K562 (cell line): ENCODE measurements around the gene ROBO2. TPM values are rescaled to one million over a fixed set of nuclear protein-coding genes. Genes with fewer than 3 reads are reported as not detected.

ENCODE experiments used
- ATAC-seq: fragments of 200-7000 bp; cut with Tn5 transposase; 3 replicates; pipeline ENCODE4 v1.9.1; 2020; ENCODE audit warnings: moderate library complexity
- BruUV-seq: library from RNA; stranded (reverse); fragments of 400-500 nt; replicated peaks from 2 replicates; lab custom pipeline; 2021; lab: Mats Ljungman, UMichigan
- CTCF ChIA-PET: fragments of 300-600 bp; formaldehyde crosslinking; extraction: SDS; loops from one replicate; lab custom pipeline; 2021; ENCODE audit warnings: low intra/inter-chr PET ratio; lab: Yijun Ruan, JAX
- POLR2A ChIA-PET: fragments of 300-600, 350-650 bp; sonication (Branson Sonifier 250); formaldehyde crosslinking; extraction: SDS; loops from one replicate; lab custom pipeline; 2021; ENCODE audit warnings: antibody characterized with exemption, inconsistent platforms; lab: Yijun Ruan, JAX
- DNase-seq, 4 experiments: peaks; one replicate each; pipeline versions ENCODE4 v3.0.0 to v3.0.0-alpha.2; 2011 to 2018; ENCODE audit warnings: low spot score in 3 of 4, mixed read lengths in 3 of 4; ENCODE audit errors: extremely low read depth in 1 of 4
- FAIRE-seq: peaks from 2 replicates; lab custom pipeline; 2011; peaks lifted over from hg19 to GRCh38; lab: Jason Lieb, UNC
- H2AFZ ChIP-seq: 2 replicates; pipeline ENCODE4 v1.6.0; 2011; ENCODE audit warnings: low read depth, low read length, control low read depth, inconsistent platforms
- H3K27ac ChIP-seq: fragments of 200-600 bp; 3 replicates; pipeline ENCODE4 v1.8.0; 2011; ENCODE audit warnings: low read depth, mild to moderate bottlenecking, control low read depth, inconsistent platforms, low read length, moderate library complexity, mixed read lengths; ENCODE audit errors: extremely low read depth
- H3K27me3 ChIP-seq, 2 experiments: fragments of 300-600 bp in 1 of 2; 2 replicates in 1 of 2; 3 replicates in 1 of 2; pipeline versions ENCODE4 v1.6.0 to v1.8.0; 2011; ENCODE audit warnings: inconsistent platforms in 2 of 2, low read length in 2 of 2, mild to moderate bottlenecking in 1 of 2, mixed read lengths in 1 of 2, moderate library complexity in 1 of 2; ENCODE audit not compliant: control insufficient read depth in 2 of 2, insufficient read depth in 2 of 2
- H3K36me3 ChIP-seq: fragments of 300-600 bp; 3 replicates; pipeline ENCODE4 v1.8.0; 2011; ENCODE audit warnings: mild to moderate bottlenecking, low read length, inconsistent platforms; ENCODE audit not compliant: control insufficient read depth, insufficient read depth
- H3K4me1 ChIP-seq, 2 experiments: fragments of 200-600 bp in 1 of 2; replicated peaks in 1 of 2; 2 replicates in 1 of 2; 3 replicates in 1 of 2; pipeline versions ENCODE4 v1.5.1 to v1.8.0; 2011; ENCODE audit warnings: inconsistent platforms in 2 of 2, low read length in 2 of 2, mild to moderate bottlenecking in 1 of 2, mixed read lengths in 1 of 2, moderate library complexity in 1 of 2; ENCODE audit not compliant: control insufficient read depth in 2 of 2, insufficient read depth in 2 of 2
- H3K4me2 ChIP-seq: 2 replicates; pipeline ENCODE4 v1.6.1; 2011; ENCODE audit warnings: low read length, control low read depth, inconsistent platforms, mixed read lengths; ENCODE audit not compliant: insufficient read depth
- H3K4me3 ChIP-seq: fragments of 200-600 bp; sonication (generic), shearing (Covaris generic); 2 replicates; pipeline ENCODE4 v1.5.1; 2016; ENCODE audit warnings: control low read depth, inconsistent platforms
- H3K79me2 ChIP-seq: fragments of 200-600 bp; 3 replicates; pipeline ENCODE4 v1.8.0; 2011; ENCODE audit warnings: low read length, inconsistent platforms; ENCODE audit not compliant: control insufficient read depth, insufficient read depth
- H3K9ac ChIP-seq, 2 experiments: 2 replicates each; pipeline versions ENCODE4 v1.6.0 to v1.6.1; 2011; ENCODE audit warnings: low read depth in 2 of 2, low read length in 2 of 2, control low read depth in 1 of 2, inconsistent platforms in 1 of 2, mild to moderate bottlenecking in 1 of 2, mixed read lengths in 1 of 2; ENCODE audit not compliant: insufficient read depth in 1 of 2
- H3K9me1 ChIP-seq: one replicate; pipeline ENCODE4 v1.6.0; 2011; ENCODE audit warnings: inconsistent platforms, mild to moderate bottlenecking, low read length, moderate library complexity; ENCODE audit not compliant: control insufficient read depth, insufficient read depth
- H3K9me3 ChIP-seq: replicated peaks from 2 replicates; pipeline ENCODE4 v1.5.1; 2011; ENCODE audit warnings: low read depth, low read length, inconsistent platforms; ENCODE audit not compliant: control insufficient read depth, insufficient read depth
- H4K20me1 ChIP-seq: replicated peaks from 2 replicates; pipeline ENCODE4 v1.6.1; 2011; ENCODE audit warnings: low read length, inconsistent platforms, mixed read lengths; ENCODE audit not compliant: control insufficient read depth, insufficient read depth
- ARHGAP35 ChIP-seq: fragments of 450-650 bp; IDR thresholded peaks from 2 replicates; pipeline ENCODE4 v1.6.1; 2018; ENCODE audit not compliant: partially characterized antibody
- GABPA ChIP-seq: fragments of 200-800 bp; sonication (Bioruptor generic); conservative IDR thresholded peaks from 2 replicates; pipeline ENCODE4 v1.6.1; 2016; ENCODE audit warnings: low read depth, missing genetic modification characterization, missing compliant biosample characterization
- IFI16 ChIP-seq: fragments of 250-450 bp; sonication (Bioruptor Pico); IDR thresholded peaks from 2 replicates; pipeline ENCODE4 v2.1.2; 2022; ENCODE audit warnings: mild to moderate bottlenecking, inconsistent platforms
- JUN ChIP-seq, 2 experiments: sonication (generic) in 1 of 2; formaldehyde crosslinking in 1 of 2; IDR thresholded peaks; 2 replicates each; pipeline versions ENCODE4 v1.6.1 to v1.8.0; 2012 to 2022; ENCODE audit warnings: borderline replicate concordance in 2 of 2, mild to moderate bottlenecking in 2 of 2, improper control_type of control experiment in 1 of 2, low read depth in 1 of 2, low read length in 1 of 2, missing genetic modification reagents in 1 of 2
- NCOA4 ChIP-seq: fragments of 450-650 bp; IDR thresholded peaks from 2 replicates; pipeline ENCODE4 v1.6.1; 2018; ENCODE audit warnings: mild to moderate bottlenecking; ENCODE audit not compliant: partially characterized antibody
- NONO ChIP-seq, 2 experiments: fragments of 200-400 bp in 1 of 2; fragments of 450-650 bp in 1 of 2; formaldehyde crosslinking in 1 of 2; IDR thresholded peaks; 2 replicates each; pipeline ENCODE4 v1.6.1; 2017; ENCODE audit warnings: low read depth in 2 of 2, mild to moderate bottlenecking in 2 of 2, moderate library complexity in 2 of 2, low read length in 1 of 2
- PHF21A ChIP-seq: fragments of 450-650 bp; IDR thresholded peaks from 2 replicates; pipeline ENCODE4 v1.6.1; 2017; ENCODE audit warnings: low read depth, borderline replicate concordance
- PHF8 ChIP-seq: fragments of 200-600 bp; sonication (generic); IDR thresholded peaks from 2 replicates; pipeline ENCODE4 v1.6.1; 2012; ENCODE audit warnings: mixed run types, mild to moderate bottlenecking, inconsistent platforms, low read length, moderate library complexity, borderline replicate concordance
- PTRF ChIP-seq: fragments of 450-650 bp; IDR thresholded peaks from 2 replicates; pipeline ENCODE4 v1.6.1; 2016; ENCODE audit warnings: mild to moderate bottlenecking, missing genetic modification characterization, missing compliant biosample characterization
- ZBTB1 ChIP-seq: sonication (generic); formaldehyde crosslinking; IDR thresholded peaks from 2 replicates; pipeline ENCODE4 v1.8.1; 2023; ENCODE audit warnings: missing genetic modification reagents, low read depth, mild to moderate bottlenecking, borderline replicate concordance
- ZBTB17 ChIP-seq: fragments of 450-650 bp; formaldehyde crosslinking; IDR thresholded peaks from 2 replicates; pipeline ENCODE4 v1.4.0; 2020; ENCODE audit warnings: mild to moderate bottlenecking
- WGBS: fragments of 100-300 bp; shearing (Covaris generic); methylation state at CpG from one replicate; pipeline ENCODE4 v1.1.6; 2016; ENCODE audit warnings: low coverage, mixed read lengths; ENCODE audit not compliant: insufficient coverage; ENCODE audit errors: missing lambda C conversion rate; 5-methylcytosine and 5-hydroxymethylcytosine counted together
- in situ Hi-C: fragments of 300-500 bp; cut with MboI; formaldehyde crosslinking; loops from 4 replicates; pipeline ENCODE4 v1.15.0; 2018; ENCODE audit warnings: inconsistent platforms, mixed read lengths
- intact Hi-C: fragments of 100-400 bp; cut with micrococcal nuclease; formaldehyde crosslinking; loops from 2 replicates; pipeline ENCODE4 v1.14.2; 2022
- polyA plus RNA-seq, 8 experiments: library from polyadenylated mRNA; depleted of rRNA in 4 of 8; stranded (reverse) in 5 of 8; unstranded in 3 of 8; fragments of >200 nt; fragmentation: Nextera tagmentation in 2 of 8; fragmentation: Illumina TruSeq in 1 of 8; extraction: Ambion mirVana in 2 of 8; extraction: Trizol in 1 of 8; gene quantifications; 2 replicates each; pipeline versions ENCODE4 v1.2.1 to v1.2.3, GENCODE V29; 2011 to 2014; ENCODE audit warnings: inconsistent platforms in 1 of 8, missing spikeins in 1 of 8
- total RNA-seq, 7 experiments: library from RNA; depleted of rRNA in 6 of 7; stranded (reverse); fragments of >200 nt in 6 of 7; fragmentation: Illumina TruSeq in 2 of 7; extraction: Trizol in 2 of 7; gene quantifications; 2 replicates each; pipeline versions ENCODE4 v1.2.1 to v1.2.3, GENCODE V29; 2011 to 2021; ENCODE audit warnings: low replicate concordance in 1 of 7
- TF ChIP-seq, protein P1 (sequence below): IDR thresholded peaks from 2 replicates; pipeline ENCODE4 v1.6.1; 2014; ENCODE audit warnings: antibody characterized with exemption
- TF ChIP-seq, protein P2 (sequence below): fragments of 450-650 bp; IDR thresholded peaks from 2 replicates; pipeline ENCODE4 v1.6.1; 2016; ENCODE audit warnings: missing biosample characterization, missing genetic modification characterization
- TF ChIP-seq, protein P3 (sequence below), 2 experiments: fragments of 450-650 bp in 1 of 2; sonication (generic) in 1 of 2; formaldehyde crosslinking in 1 of 2; IDR thresholded peaks in 1 of 2; conservative IDR thresholded peaks in 1 of 2; 2 replicates each; pipeline versions ENCODE4 v1.6.1 to v1.8.1; 2016 to 2023; ENCODE audit warnings: mild to moderate bottlenecking in 2 of 2, moderate library complexity in 2 of 2, inconsistent platforms in 1 of 2, missing genetic modification reagents in 1 of 2
- TF ChIP-seq, protein P4 (sequence below): fragments of 250-450 bp; sonication (Bioruptor Pico); IDR thresholded peaks from 2 replicates; pipeline ENCODE4 v1.8.0; 2021; ENCODE audit warnings: borderline replicate concordance, mild to moderate bottlenecking, moderate library complexity; ENCODE audit not compliant: poor library complexity, severe bottlenecking

ROBO2 gene
- total and polyA plus RNA-seq, 9 of the 15 experiments (the other 6 are each of a cell fraction or from before 2014, with no cell fraction given), result 0.84 to 3.0 (median 1.7) TPM

DNA sequence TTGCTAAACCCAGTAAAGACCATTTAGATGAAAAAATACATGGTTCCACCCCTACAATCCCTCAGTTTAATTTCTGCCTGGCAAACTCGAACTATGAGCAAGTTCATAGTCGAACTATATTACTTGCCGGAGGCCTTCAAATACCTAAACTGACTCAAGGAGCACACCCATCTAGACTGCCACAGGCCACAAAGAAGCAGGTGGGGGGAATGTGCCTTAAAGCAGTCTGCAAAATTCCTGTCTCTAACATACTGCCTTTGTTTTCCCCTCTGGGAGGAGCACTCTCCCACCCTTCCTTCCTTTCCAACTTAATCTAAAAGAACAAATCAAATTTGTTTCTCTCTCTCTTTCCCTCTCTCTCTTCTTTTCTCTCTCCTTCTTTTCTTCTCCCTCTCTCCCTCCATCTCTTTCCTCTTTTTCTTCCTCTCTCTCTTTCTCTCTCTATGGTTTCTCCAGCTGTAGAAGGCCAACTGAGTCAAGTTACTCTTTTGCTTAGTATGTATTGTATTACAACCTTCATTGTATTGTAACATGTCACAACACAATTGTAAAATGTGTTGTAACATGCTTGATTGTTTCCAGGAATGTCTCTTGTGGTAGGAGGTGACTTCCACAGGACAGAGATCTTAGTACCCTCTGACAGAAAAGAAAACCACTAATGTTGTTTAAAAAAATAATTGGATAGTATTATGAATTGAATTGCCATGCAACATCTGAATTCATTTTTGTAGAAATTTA, 496.3 kb downstream of the ROBO2 start:
- Histone ChIP-seq H3K4me1 (no peaks in the 10 kb centered on the region), H3K79me2 (no peaks in the 10 kb centered on the region), H2AFZ (no peak overlapping the region), H4K20me1 (no peaks in the 10 kb centered on the region), H3K27ac (no peak overlapping the region), H3K9me1 (no peaks in the 10 kb centered on the region), H3K27me3 (no peaks in the 10 kb centered on the region), H3K4me2 (no peak overlapping the region), H3K4me3 (no peak overlapping the region), H3K36me3 (no peaks in the 10 kb centered on the region), H3K9ac (no peak overlapping the region), H3K9me3 (no peaks in the 10 kb centered on the region; the same call in 1 of the 2 replicates)
- ATAC-seq, result no peak
- no TSS peak for BruUV-seq
- FAIRE-seq, result no peak
- intact Hi-C loops (no loop called here), in situ Hi-C loops (no loop called here)
- ChIA-PET CTCF (no interaction called here), POLR2A (no interaction called here)
- DNase-seq, result no peak
- 7% methylated on average over 3 of the region's 3 CpGs for WGBS
- TF ChIP-seq, protein P1, sequence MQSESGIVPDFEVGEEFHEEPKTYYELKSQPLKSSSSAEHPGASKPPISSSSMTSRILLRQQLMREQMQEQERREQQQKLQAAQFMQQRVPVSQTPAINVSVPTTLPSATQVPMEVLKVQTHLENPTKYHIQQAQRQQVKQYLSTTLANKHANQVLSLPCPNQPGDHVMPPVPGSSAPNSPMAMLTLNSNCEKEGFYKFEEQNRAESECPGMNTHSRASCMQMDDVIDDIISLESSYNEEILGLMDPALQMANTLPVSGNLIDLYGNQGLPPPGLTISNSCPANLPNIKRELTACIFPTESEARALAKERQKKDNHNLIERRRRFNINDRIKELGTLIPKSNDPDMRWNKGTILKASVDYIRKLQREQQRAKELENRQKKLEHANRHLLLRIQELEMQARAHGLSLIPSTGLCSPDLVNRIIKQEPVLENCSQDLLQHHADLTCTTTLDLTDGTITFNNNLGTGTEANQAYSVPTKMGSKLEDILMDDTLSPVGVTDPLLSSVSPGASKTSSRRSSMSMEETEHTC, result no peak
- TF ChIP-seq ARHGAP35, result no peak
- TF ChIP-seq JUN (IDR thresholded peaks at IDR 0.05; ENCODE audit: borderline replicate concordance, low read depth, low read length), result no peak
- no peak for TF ChIP-seq JUN (CRISPR knock-in tag; IDR thresholded peaks at IDR 0.05; ENCODE audit: borderline replicate concordance)
- no peak for TF ChIP-seq NONO (IDR thresholded peaks at IDR 0.05; ENCODE audit: low read depth in 2 of 2, low read length in 1 of 2)
- no peak for TF ChIP-seq ZBTB1 (CRISPR knock-in tag)
- TF ChIP-seq, protein P2, sequence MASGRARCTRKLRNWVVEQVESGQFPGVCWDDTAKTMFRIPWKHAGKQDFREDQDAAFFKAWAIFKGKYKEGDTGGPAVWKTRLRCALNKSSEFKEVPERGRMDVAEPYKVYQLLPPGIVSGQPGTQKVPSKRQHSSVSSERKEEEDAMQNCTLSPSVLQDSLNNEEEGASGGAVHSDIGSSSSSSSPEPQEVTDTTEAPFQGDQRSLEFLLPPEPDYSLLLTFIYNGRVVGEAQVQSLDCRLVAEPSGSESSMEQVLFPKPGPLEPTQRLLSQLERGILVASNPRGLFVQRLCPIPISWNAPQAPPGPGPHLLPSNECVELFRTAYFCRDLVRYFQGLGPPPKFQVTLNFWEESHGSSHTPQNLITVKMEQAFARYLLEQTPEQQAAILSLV (tag), result no peak
- no peak for TF ChIP-seq PTRF (tag)
- no peak for TF ChIP-seq PHF8
- TF ChIP-seq NCOA4, result no peak
- no peak for TF ChIP-seq ZBTB17 (CRISPR knock-in tag)
- TF ChIP-seq, protein P3, sequence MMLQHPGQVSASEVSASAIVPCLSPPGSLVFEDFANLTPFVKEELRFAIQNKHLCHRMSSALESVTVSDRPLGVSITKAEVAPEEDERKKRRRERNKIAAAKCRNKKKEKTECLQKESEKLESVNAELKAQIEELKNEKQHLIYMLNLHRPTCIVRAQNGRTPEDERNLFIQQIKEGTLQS (IDR thresholded peaks at IDR 0.05), result no peak
- TF ChIP-seq, protein P3 (CRISPR knock-in tag; conservative IDR thresholded peaks at IDR 0.05), result no peak
- TF ChIP-seq GABPA (tag), result no peak
- TF ChIP-seq IFI16 (CRISPR knock-in tag), result no peak
- no peak for TF ChIP-seq PHF21A
- TF ChIP-seq, protein P4, sequence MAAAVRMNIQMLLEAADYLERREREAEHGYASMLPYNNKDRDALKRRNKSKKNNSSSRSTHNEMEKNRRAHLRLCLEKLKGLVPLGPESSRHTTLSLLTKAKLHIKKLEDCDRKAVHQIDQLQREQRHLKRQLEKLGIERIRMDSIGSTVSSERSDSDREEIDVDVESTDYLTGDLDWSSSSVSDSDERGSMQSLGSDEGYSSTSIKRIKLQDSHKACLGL (CRISPR knock-in tag), result no peak
